ENCODE measurements around the gene TBC1D2. TPM values are rescaled to one million over a fixed set of nuclear protein-coding genes. Genes with fewer than 3 reads are reported as not detected.

TBC1D2 gene
- total and polyA plus RNA-seq, 2 donors (not counting 3 experiments of a cell fraction or from before 2014, with no cell fraction given), result 3.4 to 4.5 TPM

DNA sequence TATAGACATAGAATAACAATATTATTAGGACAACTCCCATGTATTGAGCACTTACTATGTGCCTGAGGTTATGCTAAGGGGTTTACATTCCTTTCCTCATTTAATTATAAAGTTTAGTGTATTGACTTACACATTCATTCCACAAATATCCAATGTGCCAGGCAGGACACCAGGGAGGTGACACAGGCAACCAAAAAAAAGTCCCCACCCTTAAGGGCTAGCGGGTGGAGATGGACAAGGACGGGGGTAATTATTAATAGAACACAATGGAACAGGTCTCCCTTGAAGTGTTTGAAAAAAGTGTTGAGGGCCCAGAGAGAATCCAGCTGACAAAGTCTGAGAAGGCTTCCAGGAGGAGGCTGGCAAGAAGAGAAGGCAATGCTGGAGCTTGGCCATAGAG lies 5.7 kb downstream of the TBC1D2 start:
- Histone ChIP-seq H3K9me3 (replicated peaks; ENCODE audit: control insufficient read depth, insufficient read depth, low read length) (no peaks in the 10 kb centered on the region), H3K9ac (replicated peaks; ENCODE audit: extremely low read depth, insufficient read depth, low read length) (no peak overlapping the region), H3K9me1 (replicated peaks; ENCODE audit: control insufficient read depth, extremely low read depth, insufficient read depth, low read length) (no peaks in the 10 kb centered on the region), H4K20me1 (replicated peaks; ENCODE audit: control insufficient read depth, extremely low read depth, insufficient read depth, low read length) (no peaks in the 10 kb centered on the region), H3K4me2 (ENCODE audit: insufficient read depth, low read length) (no peak overlapping the region), H3K27me3 (ENCODE audit: control insufficient read depth in 2 of 2, insufficient read depth in 2 of 2, low read length in 2 of 2) (no peaks in the 10 kb centered on the region), H3K36me3 (ENCODE audit: control insufficient read depth in 2 of 2, extremely low read depth in 1 of 2, insufficient read depth in 2 of 2, low read length in 2 of 2) (no peaks in the 10 kb centered on the region), H3K4me1 (ENCODE audit: control insufficient read depth, extremely low read depth, insufficient read depth, low read length) (peaks cover 25% of the 10 kb centered on the region), H3K79me2 (ENCODE audit: control insufficient read depth, insufficient read depth, low read length) (peaks cover 16% of the 10 kb centered on the region), H3K27ac (ENCODE audit: insufficient read depth, low read depth, low read length) (no peak overlapping the region), H2AFZ (ENCODE audit: low read depth, low read length) (no peak overlapping the region), H3K4me3 (replicated peaks in 1 of 3; ENCODE audit: insufficient read depth in 1 of 3, low read depth in 1 of 3, low read length in 3 of 3) (no peak overlapping the region)
- dilution Hi-C loops (cut with MboI; ENCODE audit: extremely low pct_ligation_motif_present, low sequenced_read_pairs), result no loop called here
- intact Hi-C loops (cut with micrococcal nuclease), result no loop called here
- FAIRE-seq (no peak), DNase-seq (ENCODE audit: low read depth, low spot score) (no peak)
- BruUV-seq (replicated peaks), result no TSS peak
- POLR2A ChIA-PET, result no interaction called here
- TF ChIP-seq EZH2 (IDR thresholded peaks at IDR 0.05; ENCODE audit: borderline replicate concordance, low read depth, low read length, severe bottlenecking), result no peak
- TF ChIP-seq POLR2AphosphoS5 (IDR thresholded peaks at IDR 0.05; ENCODE audit: insufficient read depth, low read depth, low read length), result no peak
- no peak for TF ChIP-seq GATA2 (IDR thresholded peaks at IDR 0.05; ENCODE audit: insufficient read depth, insufficient read length, low read depth, low read length)
- no peak for TF ChIP-seq FOS (IDR thresholded peaks at IDR 0.05; ENCODE audit: borderline replicate concordance, insufficient read depth, low read length)
- TF ChIP-seq MYC (IDR thresholded peaks at IDR 0.05; ENCODE audit: low read depth, low read length), result no peak
- TF ChIP-seq, protein P1, sequence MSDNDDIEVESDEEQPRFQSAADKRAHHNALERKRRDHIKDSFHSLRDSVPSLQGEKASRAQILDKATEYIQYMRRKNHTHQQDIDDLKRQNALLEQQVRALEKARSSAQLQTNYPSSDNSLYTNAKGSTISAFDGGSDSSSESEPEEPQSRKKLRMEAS (IDR thresholded peaks at IDR 0.05; ENCODE audit: insufficient read depth, insufficient read length), result no peak
- no peak for TF ChIP-seq POLR2A (IDR thresholded peaks at IDR 0.05; ENCODE audit: low read depth, low read length)
- no peak for TF ChIP-seq JUN (IDR thresholded peaks at IDR 0.05; ENCODE audit: borderline replicate concordance, insufficient read depth, insufficient read length, low read depth)
- TF ChIP-seq, protein P2, sequence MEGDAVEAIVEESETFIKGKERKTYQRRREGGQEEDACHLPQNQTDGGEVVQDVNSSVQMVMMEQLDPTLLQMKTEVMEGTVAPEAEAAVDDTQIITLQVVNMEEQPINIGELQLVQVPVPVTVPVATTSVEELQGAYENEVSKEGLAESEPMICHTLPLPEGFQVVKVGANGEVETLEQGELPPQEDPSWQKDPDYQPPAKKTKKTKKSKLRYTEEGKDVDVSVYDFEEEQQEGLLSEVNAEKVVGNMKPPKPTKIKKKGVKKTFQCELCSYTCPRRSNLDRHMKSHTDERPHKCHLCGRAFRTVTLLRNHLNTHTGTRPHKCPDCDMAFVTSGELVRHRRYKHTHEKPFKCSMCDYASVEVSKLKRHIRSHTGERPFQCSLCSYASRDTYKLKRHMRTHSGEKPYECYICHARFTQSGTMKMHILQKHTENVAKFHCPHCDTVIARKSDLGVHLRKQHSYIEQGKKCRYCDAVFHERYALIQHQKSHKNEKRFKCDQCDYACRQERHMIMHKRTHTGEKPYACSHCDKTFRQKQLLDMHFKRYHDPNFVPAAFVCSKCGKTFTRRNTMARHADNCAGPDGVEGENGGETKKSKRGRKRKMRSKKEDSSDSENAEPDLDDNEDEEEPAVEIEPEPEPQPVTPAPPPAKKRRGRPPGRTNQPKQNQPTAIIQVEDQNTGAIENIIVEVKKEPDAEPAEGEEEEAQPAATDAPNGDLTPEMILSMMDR (IDR thresholded peaks at IDR 0.05; ENCODE audit: extremely low read depth in 1 of 2, insufficient read depth in 1 of 2, low read depth in 1 of 2, low read length in 2 of 2), result no peak
- CTCF ChIA-PET, result no interaction called here

Measured in endothelial cell of umbilical vein (primary cell).